SU-DHL-6 (cell line): Measurements from ENCODE around the gene SOX15.

Source experiments
- H2AFZ ChIP-seq: fragments of 200-600 bp; sonication (generic); 2 replicates; pipeline ENCODE4 v1.6.1; 2014; ENCODE audit warnings: low read depth, mild to moderate bottlenecking, moderate library complexity, mixed read lengths, antibody characterized with exemption, low read length; ENCODE audit not compliant: severe bottlenecking
- H3F3A ChIP-seq: fragments of 200-600 bp; shearing (Covaris generic); 2 replicates; pipeline ENCODE4 v1.6.0; 2016; ENCODE audit warnings: antibody characterized with exemption, mild to moderate bottlenecking; ENCODE audit not compliant: insufficient read depth
- H3K27ac ChIP-seq: fragments of 200-600 bp; sonication (generic); 2 replicates; pipeline ENCODE4 v1.5.1; 2016; ENCODE audit warnings: low read depth, mild to moderate bottlenecking, low read length, moderate library complexity, mixed read lengths
- H3K27me3 ChIP-seq: fragments of 200-600 bp; sonication (generic), shearing (Covaris generic); 2 replicates; pipeline ENCODE4 v1.6.0; 2014; ENCODE audit warnings: mild to moderate bottlenecking, low read length
- H3K36me3 ChIP-seq: fragments of 200-600 bp; sonication (generic); 2 replicates; pipeline ENCODE4 v1.6.1; 2014; ENCODE audit warnings: mild to moderate bottlenecking, low read length, mixed read lengths
- H3K4me2 ChIP-seq: fragments of 300-600, 200-600 bp; shearing (Covaris generic), sonication (generic); 2 replicates; pipeline ENCODE4 v1.6.0; 2014; ENCODE audit warnings: low read length, low read depth, mild to moderate bottlenecking; ENCODE audit not compliant: poor library complexity, severe bottlenecking
- H3K4me3 ChIP-seq: fragments of 200-600 bp; sonication (generic); 2 replicates; pipeline ENCODE4 v1.5.1; 2014; ENCODE audit warnings: antibody characterized with exemption, low read length, mild to moderate bottlenecking, mixed read lengths; ENCODE audit not compliant: insufficient read depth, poor library complexity, severe bottlenecking
- H3K79me2 ChIP-seq: fragments of 200-600 bp; sonication (generic); 2 replicates; pipeline ENCODE4 v1.6.1; 2014; ENCODE audit warnings: mild to moderate bottlenecking, low read length, moderate library complexity; ENCODE audit not compliant: insufficient read depth
- H3K9ac ChIP-seq: fragments of 200-600 bp; sonication (generic); 2 replicates; pipeline ENCODE4 v1.7.0; 2014; ENCODE audit warnings: mild to moderate bottlenecking, low read length
- H3K9me2 ChIP-seq: fragments of 200-600 bp; sonication (generic); replicated peaks from 2 replicates; pipeline ENCODE4 v1.6.1; 2014; ENCODE audit warnings: low read length; ENCODE audit not compliant: insufficient read depth
- H3K9me3 ChIP-seq: fragments of 200-600 bp; sonication (generic); 2 replicates; pipeline ENCODE4 v1.6.1; 2014; ENCODE audit warnings: low read length, mixed read lengths; ENCODE audit not compliant: insufficient read depth
- H4K20me1 ChIP-seq: fragments of 200-600 bp; sonication (generic); 2 replicates; pipeline ENCODE4 v1.6.1; 2014; ENCODE audit warnings: low read depth, mild to moderate bottlenecking, antibody characterized with exemption, low read length, moderate library complexity, mixed read lengths
- CTCF ChIP-seq: fragments of 200-600 bp; sonication (generic); IDR thresholded peaks from one replicate; pipeline ENCODE4 v1.5.1; 2017; ENCODE audit warnings: antibody characterized with exemption, mild to moderate bottlenecking, low read length, moderate library complexity; ENCODE audit not compliant: insufficient read depth, poor library complexity, severe bottlenecking
- EZH2phosphoT487 ChIP-seq: fragments of 200-600 bp; sonication (generic), shearing (Covaris generic); conservative IDR thresholded peaks from 2 replicates; pipeline ENCODE4 v1.6.1; 2018; ENCODE audit warnings: mild to moderate bottlenecking, antibody characterized with exemption, low read length, moderate library complexity, mixed read lengths

Gene SOX15

GRCh38 chr17:7549401-7550055, 40.4 kb downstream of the SOX15 start:
- H3F3A ChIP-seq = no peaks in the 10 kb centered on the region
- no peaks in the 10 kb centered on the region for H3K27me3 ChIP-seq
- H2AFZ ChIP-seq = no peak overlapping the region
- H3K36me3 ChIP-seq = no peaks in the 10 kb centered on the region
- no peak overlapping the region for H3K27ac ChIP-seq
- H3K79me2 ChIP-seq = no peaks in the 10 kb centered on the region
- no peak for TF ChIP-seq CTCF
- TF ChIP-seq EZH2phosphoT487 = no peak
- H3K9me3 ChIP-seq = no peaks in the 10 kb centered on the region
- no peaks in the 10 kb centered on the region for H3K9me2 ChIP-seq
- no peak overlapping the region for H3K9ac ChIP-seq
- no peaks in the 10 kb centered on the region for H4K20me1 ChIP-seq
- H3K4me2 ChIP-seq = no peak overlapping the region
- no peak overlapping the region for H3K4me3 ChIP-seq

- H3K79me2 ChIP-seq = no peaks in the 10 kb centered on the region
- H3K4me2 ChIP-seq = peak within 1 kb of the TSS; percentile 29
- no peaks in the 10 kb centered on the region for H3K9me3 ChIP-seq
- H3K9ac ChIP-seq = peak within 1 kb of the TSS; percentile 18; the same call in 1 of the 2 replicates
- no peak within 1 kb of the TSS for H3K4me3 ChIP-seq
- H3F3A ChIP-seq = no peaks in the 10 kb centered on the region
- no peaks in the 10 kb centered on the region for H4K20me1 ChIP-seq
- no peak within 1 kb of the TSS for H2AFZ ChIP-seq
- H3K27me3 ChIP-seq = no peaks in the 10 kb centered on the region
- TF ChIP-seq CTCF (no peak), EZH2phosphoT487 (no peak)
- H3K36me3 ChIP-seq = no peaks in the 10 kb centered on the region
- H3K27ac ChIP-seq = no peak within 1 kb of the TSS
- no peaks in the 10 kb centered on the region for H3K9me2 ChIP-seq
Measured at GRCh38 chr17:7548585-7549400, 41.1 kb downstream of the SOX15 start, which contains the start of gene TNFSF12. Gene TNFSF12, plus strand, starts transcription at chr17:7549058. Its CDS starts 96 bp downstream, at chr17:7549154.

GRCh38 chr17:7544911-7545310, 45.0 kb downstream of the SOX15 start:
- Histone ChIP-seq H2AFZ (no peak overlapping the region), H3K4me3 (no peak overlapping the region), H3K9ac (no peak overlapping the region), H3K27me3 (no peaks in the 10 kb centered on the region), H3K9me3 (no peaks in the 10 kb centered on the region), H3K4me2 (no peak overlapping the region), H3F3A (no peaks in the 10 kb centered on the region), H3K9me2 (no peaks in the 10 kb centered on the region), H4K20me1 (no peaks in the 10 kb centered on the region), H3K36me3 (no peaks in the 10 kb centered on the region), H3K27ac (no peak overlapping the region), H3K79me2 (no peaks in the 10 kb centered on the region)
- no peak for TF ChIP-seq CTCF
- TF ChIP-seq EZH2phosphoT487 = no peak
